ENCODE results near the gene LRRC14B. TPM values are rescaled to one million over a fixed set of nuclear protein-coding genes. Genes with fewer than 3 reads are reported as not detected.

Gene LRRC14B
- not detected for total RNA-seq

DNA sequence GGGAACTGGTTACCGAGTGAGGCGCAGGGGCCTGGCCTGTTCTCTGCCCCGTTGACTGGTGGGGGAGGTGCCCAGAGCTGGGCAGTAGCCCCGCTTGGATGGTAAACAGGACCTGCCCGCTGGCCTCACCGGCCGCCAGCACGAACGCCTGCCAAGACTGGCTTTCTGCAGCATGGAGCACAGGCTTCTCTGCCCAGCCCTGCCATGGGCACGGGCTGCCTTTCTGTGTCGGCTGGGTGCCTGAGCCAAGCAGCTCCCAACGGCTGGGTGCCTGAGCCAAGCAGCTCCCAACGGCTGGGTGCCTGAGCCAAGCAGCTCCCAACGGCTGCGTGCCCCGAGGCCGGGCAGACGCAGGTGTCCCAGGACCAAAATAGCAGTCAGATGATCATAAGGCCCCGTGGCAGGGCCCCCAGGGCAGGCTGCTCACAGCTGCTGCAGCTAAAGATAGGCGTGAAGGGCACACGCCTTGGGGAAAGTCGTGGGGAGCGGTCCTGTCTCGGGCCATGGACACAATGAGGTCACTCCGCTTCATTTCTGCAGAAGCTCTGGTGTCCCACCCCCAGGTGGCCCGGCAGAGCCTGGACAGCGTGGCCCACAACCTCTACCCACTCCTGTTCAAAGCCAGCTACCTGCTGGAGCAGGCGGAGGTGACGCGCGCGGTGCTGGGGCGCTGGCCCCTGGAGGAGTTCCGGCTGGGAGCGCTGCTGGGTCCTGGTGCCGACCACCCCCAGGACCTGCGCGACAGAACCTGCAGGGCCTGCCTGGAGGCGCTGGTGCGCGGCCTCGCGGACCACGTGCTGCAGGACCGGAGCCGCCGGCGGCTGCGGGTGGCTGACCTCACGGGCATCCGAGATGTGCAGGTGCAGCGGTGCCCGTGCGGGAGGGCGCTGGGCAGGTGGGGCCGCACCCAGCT is at the start of gene LRRC14B:
Gene LRRC14B, plus strand, starts transcription at position 460 of the 913 bp plus-strand sequence. Its CDS starts 44 bp downstream, at position 504.
- POLR2A ChIA-PET, result no interaction called here
- CTCF ChIA-PET, result no interaction called here

DNA sequence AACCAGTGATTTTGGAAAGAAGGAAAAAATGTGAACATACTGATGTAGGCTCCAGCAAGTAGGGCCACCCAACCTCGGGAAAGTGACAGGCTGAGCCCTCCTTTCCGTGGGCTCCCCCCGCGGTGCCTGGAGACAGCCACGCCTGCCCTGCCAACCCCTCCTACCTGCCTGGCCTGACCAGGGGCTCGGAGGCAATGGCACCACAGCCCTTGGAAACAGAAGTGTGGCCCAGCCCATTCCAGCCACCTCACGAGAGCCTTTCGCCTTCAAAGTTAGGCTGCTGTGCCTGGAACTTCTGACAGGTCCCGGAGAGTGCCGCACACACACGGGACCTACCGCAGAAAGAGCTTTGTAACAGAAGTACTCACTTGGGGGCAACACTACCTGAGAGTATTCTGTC is 49.5 kb upstream of the LRRC14B start:
- ChIA-PET POLR2A (no interaction called here), CTCF (no interaction called here)

DNA sequence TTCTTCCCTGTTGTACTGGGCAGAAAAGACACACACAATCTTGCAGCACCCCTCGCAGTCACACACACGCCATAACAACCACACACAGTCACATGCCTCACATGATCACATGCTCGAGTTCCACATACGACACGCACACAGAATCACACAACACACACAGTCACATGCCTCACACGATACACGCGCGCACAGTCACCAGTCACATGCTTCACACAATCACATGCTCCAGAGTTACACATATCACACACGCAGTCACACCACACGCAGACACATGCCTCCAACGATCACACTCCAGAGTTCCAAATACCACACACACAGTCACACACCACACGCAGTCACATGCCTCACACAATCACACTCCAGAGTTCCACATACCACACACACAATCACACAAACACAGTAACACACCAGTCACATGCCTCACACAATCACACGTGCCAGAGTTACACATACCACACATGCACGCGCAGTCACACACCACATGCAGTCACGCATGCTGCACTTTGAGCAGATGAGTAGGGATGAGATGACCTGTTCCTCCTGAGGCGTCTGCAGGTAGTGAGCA is 49.0 kb upstream of the LRRC14B start:
- ChIA-PET POLR2A (no interaction called here), CTCF (no interaction called here)

DNA sequence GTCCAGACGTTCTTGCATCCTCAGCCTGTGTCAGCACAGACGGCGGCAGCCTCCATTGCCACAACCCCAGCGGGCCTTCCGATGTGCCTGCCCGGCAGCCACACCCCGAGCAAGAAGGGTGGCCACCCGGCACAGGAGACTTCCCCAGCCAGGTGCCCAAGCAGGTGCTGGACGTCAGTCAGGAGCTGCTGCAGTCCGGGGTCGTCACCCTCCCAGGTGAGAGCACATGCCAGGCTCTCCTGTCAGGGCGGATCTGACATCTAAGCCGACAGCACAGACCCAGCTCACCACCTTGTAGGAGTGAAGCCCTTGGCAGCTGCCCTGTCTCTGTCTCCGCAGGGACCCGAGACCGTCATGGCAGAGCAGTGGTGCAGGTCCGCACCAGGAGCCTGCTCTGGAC is 48.3 kb upstream of the LRRC14B start:
- POLR2A ChIA-PET, result no interaction called here
- CTCF ChIA-PET, result no interaction called here

DNA sequence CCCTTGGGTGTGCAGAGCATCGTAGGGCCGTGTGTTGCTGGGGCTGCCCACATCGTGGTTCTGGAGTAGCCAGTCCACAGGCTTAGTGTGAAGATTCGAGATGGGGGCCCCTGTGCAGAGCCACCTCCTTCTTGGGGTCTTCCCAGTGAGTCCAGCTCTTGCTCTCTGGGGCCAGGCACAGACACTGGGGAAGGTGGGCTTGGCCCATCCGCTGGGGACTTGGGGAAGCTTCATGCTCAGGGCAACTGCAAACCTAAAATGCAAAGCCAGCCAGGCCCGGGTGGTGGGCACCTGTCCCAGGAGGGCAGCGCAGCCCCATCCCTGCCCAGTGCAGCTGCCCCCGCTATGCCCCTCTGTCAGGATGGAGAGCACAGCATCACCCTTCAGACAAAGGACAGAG is 46.4 kb upstream of the LRRC14B start:
- ChIA-PET CTCF (interaction anchor here (1.2 kb wide), 1 partner anchor 9 kb away, joined by 3 read pairs; no protein-coding TSS in a partner anchor), POLR2A (no interaction called here)

DNA sequence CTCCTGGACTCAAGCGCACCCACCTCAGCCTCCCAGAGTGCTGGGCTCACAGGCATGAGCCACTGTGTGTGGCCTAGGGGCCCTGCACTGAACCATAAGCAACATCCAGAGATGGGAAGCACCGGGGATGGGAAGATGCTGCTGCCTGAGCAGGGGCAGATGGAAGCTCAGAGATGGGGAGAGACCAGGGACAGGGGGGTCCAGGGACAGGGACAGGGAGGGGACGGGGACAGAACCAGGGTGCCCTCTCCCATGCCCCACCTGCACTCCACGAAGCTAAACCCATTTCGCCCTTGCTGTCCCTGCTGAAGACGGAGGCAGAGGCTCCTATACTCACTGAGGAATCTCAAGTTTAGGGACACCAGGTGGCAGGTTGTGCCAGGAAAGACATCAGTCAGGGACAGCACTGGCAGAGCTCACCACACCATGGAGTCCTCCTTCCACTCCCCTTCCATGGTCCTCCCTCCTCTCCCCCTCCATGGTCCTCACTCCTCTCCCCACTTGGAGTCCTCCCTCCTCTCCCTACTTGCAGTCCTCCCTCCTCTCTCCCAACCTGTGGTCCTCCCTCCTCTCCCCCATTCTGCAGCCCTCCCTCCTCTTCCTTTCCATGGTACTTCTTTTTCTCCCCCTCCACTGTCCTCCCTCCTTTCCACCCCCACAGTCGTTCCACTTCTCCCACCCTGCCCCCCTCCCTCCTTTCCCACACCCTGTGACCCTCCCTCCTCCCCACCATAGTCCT is 45.5 kb upstream of the LRRC14B start:
- ChIA-PET CTCF (interaction anchor here (1.2 kb wide), 1 partner anchor 9 kb away, joined by 3 read pairs; no protein-coding TSS in a partner anchor), POLR2A (no interaction called here)

DNA sequence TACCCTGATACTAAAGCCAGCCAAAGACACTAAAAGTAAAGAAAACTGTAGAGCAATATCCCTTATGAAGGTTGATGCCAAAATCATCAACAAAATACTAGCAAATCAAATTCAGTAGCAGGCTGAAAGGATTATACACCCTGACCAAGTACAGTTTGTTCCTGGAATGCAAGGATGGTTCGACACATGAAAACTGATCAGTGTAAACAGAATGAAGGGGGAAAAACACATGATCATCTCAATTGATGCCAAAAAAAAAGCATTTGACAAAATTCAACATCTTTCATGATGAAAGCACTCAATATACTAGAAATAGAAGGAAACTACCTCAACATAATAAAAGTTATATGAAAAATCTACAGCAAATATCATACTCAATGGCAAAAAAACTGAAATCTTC is 43.5 kb upstream of the LRRC14B start:
- ChIA-PET CTCF (no interaction called here), POLR2A (no interaction called here)

DNA sequence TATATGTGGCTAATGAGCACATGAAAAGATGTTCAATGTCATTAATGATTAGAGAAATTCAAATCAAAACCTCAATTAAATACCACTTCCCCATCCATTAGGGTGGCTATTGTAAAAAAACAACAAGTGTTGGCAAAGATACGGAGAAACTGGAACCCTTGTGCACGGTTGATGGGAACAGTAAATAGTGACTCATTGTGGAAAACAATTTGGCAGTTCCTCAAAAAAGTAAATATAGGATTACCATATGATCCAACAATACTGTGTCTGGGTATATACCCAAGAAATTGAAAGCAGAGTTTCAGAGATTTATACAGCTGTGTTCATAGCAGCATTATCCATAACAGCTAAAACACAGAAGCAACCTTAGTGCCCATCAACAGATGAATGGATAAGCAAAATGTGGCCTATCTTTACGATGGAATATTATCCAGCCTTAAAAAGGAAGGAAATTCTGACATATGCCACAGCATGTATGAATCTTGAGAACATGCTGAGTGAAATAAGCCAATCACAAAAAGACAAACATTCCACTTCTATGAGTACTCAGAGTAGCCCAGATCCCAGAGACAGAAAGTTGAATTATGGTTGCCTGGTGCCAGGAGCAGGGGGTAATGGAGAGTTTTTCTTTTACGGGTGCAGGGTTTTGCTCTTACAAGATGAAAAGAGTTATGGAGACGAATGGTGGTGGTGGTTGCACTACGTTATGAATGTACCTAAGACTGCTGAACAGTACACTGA is 41.4 kb upstream of the LRRC14B start:
- CTCF ChIA-PET, result no interaction called here
- POLR2A ChIA-PET, result no interaction called here

DNA sequence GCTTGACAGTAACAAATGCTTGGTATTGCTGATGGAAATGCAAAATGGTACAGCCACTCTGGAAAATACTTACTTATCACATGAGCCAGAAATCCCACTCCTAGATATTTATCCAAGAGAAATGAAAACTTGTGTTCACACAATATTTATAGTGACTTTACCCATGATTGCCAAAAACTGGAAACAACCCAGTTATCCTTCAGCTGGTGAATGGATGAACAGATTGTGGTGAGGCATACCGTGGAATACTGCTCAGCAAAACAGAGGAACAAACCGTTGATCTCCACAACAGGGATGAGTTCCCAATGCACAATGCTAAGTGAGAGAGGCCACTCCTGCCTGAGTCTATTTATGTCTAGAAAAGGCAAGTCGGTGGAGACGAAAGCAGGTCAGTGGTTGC is 40.5 kb upstream of the LRRC14B start:
- ChIA-PET CTCF (no interaction called here), POLR2A (no interaction called here)

DNA sequence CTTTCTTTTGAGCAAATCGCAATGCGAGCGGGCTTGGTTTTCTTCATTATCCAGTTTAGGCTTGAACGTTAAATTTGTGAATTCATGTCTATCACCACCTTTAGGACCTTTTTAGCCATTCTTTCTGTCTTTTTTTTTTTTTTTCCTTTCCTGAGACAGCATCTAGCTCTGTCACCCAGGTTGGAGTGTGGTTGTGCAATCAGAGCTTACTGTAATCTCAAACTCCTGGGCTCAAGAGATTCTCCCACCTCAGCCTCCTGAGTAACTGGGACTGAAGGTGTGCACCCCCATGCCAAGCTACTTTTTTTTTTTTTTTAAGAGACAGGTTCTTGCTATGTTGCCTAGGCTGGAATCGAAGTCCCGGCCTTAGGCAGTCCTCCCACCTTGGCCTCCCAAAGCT is 39.2 kb upstream of the LRRC14B start:
- POLR2A ChIA-PET, result no interaction called here
- CTCF ChIA-PET, result interaction anchor here (0.7 kb wide), 1 partner anchor 16 kb away, joined by 3 read pairs; no protein-coding TSS in a partner anchor

DNA sequence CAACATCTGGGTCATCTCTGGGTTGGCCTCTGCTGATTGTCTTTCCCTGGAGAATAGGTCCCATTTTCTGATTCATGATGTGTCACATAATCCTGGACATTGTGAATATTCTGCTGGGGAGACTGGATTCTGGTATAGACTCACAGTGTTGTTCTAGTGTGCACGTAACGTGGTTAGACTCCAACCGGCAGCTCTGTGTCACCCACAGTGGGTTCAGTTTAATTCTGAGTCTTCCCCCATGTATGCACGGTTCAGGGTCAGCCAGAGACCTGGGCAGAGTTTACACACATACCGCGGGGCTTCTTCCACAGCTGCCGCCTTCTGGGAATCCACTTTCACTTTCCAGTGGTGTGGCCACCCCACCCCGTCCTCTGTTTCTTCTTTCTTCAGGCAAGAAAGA is 38.0 kb upstream of the LRRC14B start:
- ChIA-PET POLR2A (no interaction called here), CTCF (no interaction called here)

DNA sequence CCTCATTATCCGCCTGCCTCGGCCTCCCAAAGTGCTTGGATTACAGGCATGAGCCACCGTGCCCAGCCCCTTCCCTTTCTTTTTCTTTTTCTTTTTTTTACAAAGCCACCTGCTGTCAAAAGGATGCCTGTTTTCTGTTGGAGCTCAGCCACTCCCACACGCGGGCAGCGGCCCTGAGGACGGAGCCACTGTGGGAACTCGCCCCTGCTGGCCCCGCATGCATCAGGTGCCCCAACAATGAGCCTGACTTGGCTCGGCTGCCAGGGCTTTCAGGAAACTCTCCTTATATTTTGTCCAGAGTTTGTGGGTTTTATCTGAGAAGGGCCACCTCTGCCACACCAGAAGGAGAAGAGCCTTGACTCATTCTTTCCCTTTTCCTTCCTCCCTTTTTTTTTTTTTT is 37.1 kb upstream of the LRRC14B start:
- POLR2A ChIA-PET, result no interaction called here
- CTCF ChIA-PET, result interaction anchor here (0.8 to 1.6 kb wide), 2 partner anchors 9 to 108 kb away, joined by 3 read pairs; no protein-coding TSS in a partner anchor

DNA sequence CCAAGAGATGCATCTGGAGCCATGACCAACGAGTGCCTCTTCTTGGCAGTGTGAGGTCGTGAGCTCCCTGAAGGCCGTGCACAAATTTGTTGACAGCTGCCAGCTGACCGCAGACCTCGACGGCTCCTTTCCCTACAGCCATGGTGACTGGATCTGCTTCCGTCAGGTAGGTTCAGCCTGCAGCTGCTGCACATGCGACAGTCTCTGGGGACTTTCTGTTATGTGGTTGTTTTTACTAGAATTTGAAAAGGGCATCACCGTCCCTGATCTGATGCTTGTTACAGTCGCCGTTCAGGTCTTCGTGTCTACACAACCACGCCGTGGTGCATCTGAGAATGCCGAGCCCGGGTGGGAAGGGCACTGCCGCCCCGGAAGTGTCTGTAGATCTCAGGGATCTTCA is 36.5 kb upstream of the LRRC14B start:
- CTCF ChIA-PET, result interaction anchor here (0.8 to 1.6 kb wide), 2 partner anchors 10 to 109 kb away, joined by 3 read pairs; no protein-coding TSS in a partner anchor
- POLR2A ChIA-PET, result no interaction called here

DNA sequence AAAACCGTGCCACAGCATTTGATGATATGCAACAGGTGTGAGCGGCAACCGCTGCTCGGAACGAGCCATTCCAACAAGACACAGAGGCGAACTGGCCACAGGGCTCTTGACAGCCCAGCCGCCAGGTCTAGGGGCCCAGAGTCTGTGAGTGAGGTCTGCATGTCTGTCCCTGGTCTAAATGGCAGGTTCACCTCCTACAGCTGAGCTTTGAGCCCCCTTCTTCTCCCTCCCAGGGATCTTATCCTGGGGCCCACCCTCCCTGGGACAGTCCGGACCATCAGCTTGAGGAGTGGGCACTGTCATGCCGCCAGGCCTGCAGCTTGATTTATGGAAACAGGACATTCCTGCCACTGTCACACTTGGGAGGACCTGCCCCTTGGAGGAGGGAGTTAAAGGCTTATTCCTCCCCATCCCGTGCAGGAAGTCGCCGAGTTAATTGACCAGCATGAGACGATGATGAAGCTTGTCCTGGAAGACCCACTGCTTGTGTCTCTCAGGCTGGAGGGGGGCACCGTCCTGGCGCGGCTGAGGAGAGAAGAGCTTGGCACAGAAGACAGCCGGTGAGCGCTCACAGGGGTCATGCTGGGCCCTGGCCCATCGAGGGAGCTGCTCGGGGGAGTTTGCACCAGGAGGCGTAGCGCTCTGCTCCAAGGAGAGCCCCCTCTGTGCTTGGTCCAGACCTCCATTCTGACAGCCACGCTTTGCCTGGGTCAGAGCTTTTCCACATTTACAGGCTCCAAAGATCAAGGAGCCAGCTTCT is 35.5 kb upstream of the LRRC14B start:
- ChIA-PET POLR2A (no interaction called here), CTCF (no interaction called here)

DNA sequence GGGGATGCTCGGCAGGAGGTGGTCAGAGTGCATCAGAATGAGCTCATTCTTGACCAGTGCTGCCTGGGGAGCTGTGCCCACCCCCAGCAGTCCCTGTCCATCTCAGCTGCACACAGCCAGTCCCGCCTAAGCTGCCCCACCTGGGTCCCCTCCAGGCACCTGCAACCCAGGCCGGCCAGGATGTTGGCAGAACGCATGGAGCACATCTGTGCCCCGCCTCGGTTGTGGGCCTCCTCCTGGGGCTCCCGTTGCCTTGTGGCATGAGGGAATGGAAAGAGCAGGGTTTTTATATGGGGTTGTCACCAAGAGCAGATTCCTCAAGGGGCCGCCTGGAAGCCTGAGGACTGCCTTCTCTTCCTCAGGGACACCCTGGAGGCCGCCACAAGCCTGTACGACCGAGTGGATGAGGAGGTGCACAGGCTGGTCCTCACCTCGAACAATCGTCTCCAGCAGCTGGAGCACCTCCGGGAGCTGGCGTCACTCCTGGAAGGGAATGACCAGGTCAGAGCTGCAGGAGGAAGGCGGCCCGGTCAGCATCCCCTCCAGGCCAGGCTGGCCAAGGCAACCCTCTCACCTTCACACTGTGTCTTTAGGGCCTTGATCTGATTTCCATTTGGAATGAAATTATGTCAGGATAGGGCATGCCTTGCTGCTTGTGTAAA is 34.8 kb upstream of the LRRC14B start:
- ChIA-PET POLR2A (no interaction called here), CTCF (no interaction called here)

DNA sequence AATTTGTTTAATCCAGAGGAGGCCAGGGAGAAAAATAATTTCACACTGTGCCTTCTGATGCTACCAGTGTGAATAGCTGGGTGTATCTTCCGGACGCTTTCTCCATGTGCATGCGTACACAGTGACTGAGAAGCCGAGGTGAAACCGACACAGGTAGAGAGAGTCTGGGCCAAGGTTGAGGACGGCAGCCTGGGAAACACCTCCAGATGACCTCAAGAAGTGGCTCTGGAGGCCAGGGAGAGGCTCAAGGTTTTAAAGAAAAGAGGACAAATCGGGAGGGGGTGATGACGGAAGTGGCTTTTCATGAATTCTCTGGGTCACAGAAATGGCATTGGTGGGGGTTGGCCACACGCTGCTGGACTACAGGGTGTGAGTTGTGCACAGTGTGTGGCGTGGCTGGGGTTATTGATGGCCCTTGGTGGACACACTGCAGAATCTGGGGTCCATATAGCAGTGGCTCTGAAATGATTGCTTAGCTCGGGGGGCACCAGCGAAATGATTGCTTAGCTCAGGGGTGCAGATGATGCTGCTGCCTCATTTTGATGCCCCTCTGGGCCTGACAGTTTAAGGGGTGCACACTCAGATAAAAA is 34.1 kb upstream of the LRRC14B start:
- ChIA-PET CTCF (no interaction called here), POLR2A (no interaction called here)

DNA sequence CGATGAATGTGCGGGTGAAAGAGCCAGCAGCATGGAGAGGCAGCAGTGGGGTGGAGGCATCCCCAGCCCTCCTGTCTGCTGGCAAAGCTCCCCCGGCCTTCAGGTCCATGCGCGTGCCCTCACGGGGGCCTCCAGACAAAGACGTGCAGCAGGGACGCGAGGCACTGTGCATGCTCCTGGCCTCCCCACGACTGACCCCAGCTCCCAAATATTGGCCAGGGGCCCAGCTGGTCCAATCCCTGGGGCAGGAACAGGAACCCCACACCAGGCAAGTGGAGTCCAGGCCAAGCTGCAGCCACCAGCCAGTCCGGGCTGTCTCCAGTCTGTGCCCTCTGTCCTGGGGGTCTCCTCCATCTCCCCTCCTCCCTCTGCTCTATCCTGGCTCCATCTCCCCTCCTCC is 33.5 kb upstream of the LRRC14B start:
- ChIA-PET CTCF (no interaction called here), POLR2A (no interaction called here)

DNA sequence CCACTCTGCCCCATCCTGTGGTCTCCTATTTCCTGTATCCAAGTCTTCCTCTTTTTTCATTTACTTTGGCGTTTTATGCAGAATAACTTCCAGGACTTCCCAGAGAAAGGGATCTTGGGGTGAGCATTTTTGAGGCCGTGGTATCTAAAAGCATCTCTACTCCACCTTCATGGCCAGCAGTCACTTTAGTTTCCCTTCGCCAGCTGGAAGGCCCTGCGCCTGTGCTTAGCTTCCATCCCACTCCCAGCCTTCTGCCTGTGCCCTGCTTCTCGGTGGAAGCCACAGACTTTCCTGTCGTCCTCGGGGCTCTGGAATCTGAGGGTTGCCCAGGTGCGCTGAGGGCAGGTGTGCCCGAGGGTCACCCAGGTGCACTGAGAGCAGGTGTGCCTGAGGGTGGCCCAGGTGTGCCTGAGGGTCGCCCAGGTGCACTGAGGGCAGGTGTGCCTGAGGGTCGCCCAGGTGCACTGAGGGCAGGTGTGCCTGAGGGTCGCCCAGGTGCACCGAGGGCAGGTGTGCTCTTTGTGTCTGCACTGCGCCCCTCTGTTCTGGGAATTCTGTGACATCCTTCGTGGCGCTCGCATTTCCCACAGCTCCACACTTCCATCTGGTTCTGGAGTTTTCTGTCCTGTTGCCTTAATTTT is 32.4 kb upstream of the LRRC14B start:
- ChIA-PET CTCF (no interaction called here), POLR2A (no interaction called here)
